T-helper 2 cell treated with Interferon-gamma antibody and Interleukin-4, amounts not matched to agents 5 μg/mL and 100 μg/mL, for 36 hours (primary cell): ENCODE data around the gene TRAF4.
"Not testable (repeated sequence)": the region's sequence is repeated elsewhere in the genome, so short reads cannot be mapped to it uniquely, and the experiment has no call there.

ENCODE experiments used
- DNase-seq: peaks from one replicate; pipeline ENCODE4 v3.0.0; 2021; ENCODE audit warnings: low spot score
- H3K27ac Mint-ChIP-seq: one replicate; pipeline ENCODE4 v1.8.0; 2021; ENCODE audit warnings: mild to moderate bottlenecking, mixed read lengths
- H3K27me3 Mint-ChIP-seq: one replicate; pipeline ENCODE4 v1.8.0; 2021; ENCODE audit warnings: low read depth, mixed read lengths
- H3K36me3 Mint-ChIP-seq: one replicate; pipeline ENCODE4 v1.8.0; 2021; ENCODE audit warnings: low read depth, mixed read lengths
- H3K4me1 Mint-ChIP-seq: one replicate; pipeline ENCODE4 v1.8.0; 2021; ENCODE audit warnings: low read depth, mixed read lengths
- H3K4me3 Mint-ChIP-seq: one replicate; pipeline ENCODE4 v1.8.0; 2022; ENCODE audit warnings: mild to moderate bottlenecking, moderate library complexity, mixed read lengths
- H3K9me3 Mint-ChIP-seq: one replicate; pipeline ENCODE4 v1.8.0; 2021; ENCODE audit warnings: mixed read lengths

The TRAF4 gene

DNA sequence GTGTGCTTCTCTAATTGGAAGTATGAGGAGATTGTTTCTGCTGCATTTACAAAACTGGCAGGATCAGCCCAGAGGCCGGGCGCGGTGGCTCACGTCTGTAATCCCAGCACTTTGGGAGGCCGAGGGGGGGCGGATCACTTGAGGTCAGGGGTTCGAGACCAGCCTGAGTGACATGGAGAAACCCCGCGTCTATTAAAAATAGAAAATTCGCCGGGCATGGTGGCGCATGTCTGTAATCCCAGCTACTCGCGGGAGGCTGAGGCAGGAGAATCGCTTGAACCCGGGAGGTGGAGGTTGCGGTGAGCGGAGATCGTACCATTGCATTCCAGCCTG, 22.8 kb upstream of the TRAF4 start:
- Mint-ChIP-seq H3K4me1 (peaks cover 44% of the 10 kb centered on the region), H3K36me3 (peaks cover 51% of the 10 kb centered on the region), H3K4me3 (peak overlapping the region; percentile 98)

DNA sequence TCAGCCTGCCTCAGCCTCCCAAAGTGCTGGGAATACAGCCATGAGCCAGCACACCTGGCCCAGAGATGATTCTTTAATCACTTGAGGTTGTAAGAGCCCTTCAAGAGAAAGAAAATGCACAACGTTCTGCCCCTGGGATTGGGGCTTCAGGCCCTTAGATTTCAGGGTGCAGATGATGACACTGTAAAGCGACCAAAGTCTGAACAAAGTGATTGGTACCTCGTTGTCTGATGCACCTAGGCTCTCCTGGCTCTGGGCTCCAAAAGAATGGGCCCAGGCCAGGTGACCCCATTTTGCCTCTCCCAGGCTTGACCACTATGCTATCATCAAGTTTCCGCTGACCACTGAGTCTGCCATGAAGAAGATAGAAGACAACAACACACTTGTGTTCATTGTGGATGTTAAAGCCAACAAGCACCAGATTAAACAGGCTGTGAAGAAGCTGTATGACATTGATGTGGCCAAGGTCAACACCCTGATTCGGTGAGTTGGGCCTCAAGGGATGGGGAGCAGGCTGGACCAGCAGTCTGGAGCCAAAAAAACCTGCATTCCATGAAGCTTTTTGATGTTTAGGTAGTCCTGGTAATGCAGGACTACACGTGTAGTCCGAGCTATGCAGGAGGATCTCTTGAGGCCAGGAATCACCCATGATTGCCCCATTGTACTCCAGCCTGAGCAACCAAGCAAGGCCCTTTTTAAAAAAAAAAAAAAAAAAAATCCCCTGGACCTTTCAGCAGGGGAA, 21.2 kb upstream of the TRAF4 start:
- DNase-seq, result no peak
- peaks cover 51% of the 10 kb centered on the region for H3K36me3 Mint-ChIP-seq
- H3K4me1 Mint-ChIP-seq, result peaks cover 50% of the 10 kb centered on the region
- H3K27ac Mint-ChIP-seq, result peak overlapping the region; percentile 41
- no peaks in the 10 kb centered on the region for H3K9me3 Mint-ChIP-seq
- peak overlapping the region; percentile 98 for H3K4me3 Mint-ChIP-seq
- H3K27me3 Mint-ChIP-seq, result peaks cover 11% of the 10 kb centered on the region

More for the DNA sequence above, 22.8 kb upstream of the TRAF4 start:
- H3K27ac Mint-ChIP-seq, result peak overlapping the region; percentile 97
- DNase-seq, H3K9me3 Mint-ChIP-seq: not testable (repeated sequence)
- H3K27me3 Mint-ChIP-seq, result peaks cover 16% of the 10 kb centered on the region

DNA sequence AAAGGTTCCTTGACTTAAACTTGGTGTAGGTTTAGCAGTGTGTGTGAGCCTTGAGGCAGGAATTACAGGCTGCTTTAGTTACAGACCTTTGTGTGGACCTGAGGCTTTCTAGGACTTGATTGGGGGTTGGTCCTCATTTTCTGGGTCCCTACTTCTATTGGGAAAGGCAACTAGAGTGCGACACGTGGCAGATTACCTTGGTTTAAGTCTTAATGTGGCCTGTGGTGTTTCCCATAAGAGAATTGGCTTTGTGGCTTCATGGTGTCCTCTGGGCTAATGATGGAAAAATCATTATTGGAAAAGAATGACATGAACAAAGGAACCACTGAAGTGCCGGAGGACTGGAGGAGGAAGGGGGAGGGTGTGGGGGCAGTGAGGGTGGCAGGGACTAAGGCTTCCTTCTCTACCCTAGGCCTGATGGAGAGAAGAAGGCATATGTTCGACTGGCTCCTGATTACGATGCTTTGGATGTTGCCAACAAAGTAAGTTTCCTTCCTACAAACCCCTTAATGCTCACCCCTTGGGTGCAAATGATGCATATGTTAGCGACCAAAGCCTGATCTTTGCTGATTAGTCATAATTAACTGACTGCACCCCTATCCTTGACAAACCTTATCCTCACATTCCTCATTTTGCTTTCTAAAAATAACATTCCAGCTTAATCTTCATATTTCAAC, 20.5 kb upstream of the TRAF4 start:
- H3K27ac Mint-ChIP-seq, result peak overlapping the region; percentile 36
- peaks cover 6% of the 10 kb centered on the region for H3K27me3 Mint-ChIP-seq
- H3K4me3 Mint-ChIP-seq, result no peak overlapping the region
- H3K9me3 Mint-ChIP-seq, result no peaks in the 10 kb centered on the region
- DNase-seq, result no peak
- peaks cover 51% of the 10 kb centered on the region for H3K4me1 Mint-ChIP-seq
- H3K36me3 Mint-ChIP-seq, result peaks cover 51% of the 10 kb centered on the region

DNA sequence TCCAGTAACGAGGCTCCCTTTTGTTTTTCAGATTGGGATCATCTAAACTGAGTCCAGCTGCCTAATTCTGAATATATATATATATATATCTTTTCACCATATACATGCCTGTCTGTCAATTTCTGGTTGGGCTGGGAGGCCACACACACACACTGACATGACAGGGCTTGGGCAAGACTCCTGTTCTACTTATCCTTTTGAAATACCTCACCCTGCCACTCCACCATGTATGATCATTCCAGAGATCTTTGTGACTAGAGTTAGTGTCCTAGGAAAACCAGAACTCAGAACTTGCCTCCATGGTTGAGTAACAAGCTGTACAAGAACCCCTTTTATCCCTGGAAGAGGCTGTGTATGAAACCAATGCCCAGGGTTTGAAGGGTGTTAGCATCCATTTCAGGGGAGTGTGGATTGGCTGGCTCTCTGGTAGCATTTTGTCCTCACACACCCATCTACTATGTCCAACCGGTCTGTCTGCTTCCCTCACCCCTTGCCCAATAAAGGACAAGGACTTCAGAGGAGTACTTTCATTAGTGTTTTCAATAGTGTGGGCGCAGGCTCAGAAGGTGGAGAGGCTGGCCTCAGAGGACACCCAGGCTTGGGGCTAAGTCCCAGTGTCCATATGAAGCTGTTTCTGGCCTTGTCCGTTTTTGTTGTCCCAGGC, 19.8 kb upstream of the TRAF4 start:
- DNase-seq, H3K9me3 Mint-ChIP-seq, H3K27me3 Mint-ChIP-seq: not testable (repeated sequence)
- Mint-ChIP-seq H3K4me3 (peak overlapping the region; percentile 88), H3K36me3 (peaks cover 51% of the 10 kb centered on the region), H3K4me1 (peaks cover 48% of the 10 kb centered on the region), H3K27ac (peak overlapping the region; percentile 85)

DNA sequence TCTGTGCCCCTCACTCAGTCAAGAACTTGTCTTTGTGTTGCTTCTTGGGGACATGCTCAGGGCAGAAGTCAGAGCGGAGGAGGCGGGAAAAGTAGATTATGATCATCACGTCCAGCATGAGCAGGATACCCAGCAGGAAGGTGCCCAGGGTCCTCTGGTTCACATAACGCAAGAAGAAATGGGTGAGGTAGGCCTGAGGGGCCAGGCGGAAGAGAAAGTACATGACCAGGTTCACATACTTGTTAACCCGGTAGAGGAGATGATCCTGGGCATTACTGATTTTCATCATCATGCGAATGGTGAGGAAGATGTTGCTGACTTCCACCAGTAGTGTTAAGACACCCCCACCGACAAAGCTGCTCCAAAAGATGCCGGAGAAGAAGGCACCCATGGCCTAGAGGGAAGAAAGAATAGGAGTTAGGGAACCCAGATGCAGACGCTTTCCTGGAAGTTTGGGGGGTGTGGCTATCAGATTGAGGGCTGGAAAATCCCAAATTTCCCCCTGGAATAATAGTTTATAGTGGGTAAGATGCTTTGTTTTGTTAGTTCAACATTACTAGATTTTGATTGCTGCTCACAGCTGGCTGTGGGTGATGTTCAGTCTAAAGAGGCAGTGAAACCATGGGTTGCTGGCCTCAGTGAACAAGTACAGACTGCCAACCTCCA, 19.2 kb upstream of the TRAF4 start:
- Mint-ChIP-seq H3K4me3 (peak overlapping the region; percentile 88), H3K27me3 (no peaks in the 10 kb centered on the region), H3K9me3 (no peaks in the 10 kb centered on the region), H3K4me1 (peaks cover 47% of the 10 kb centered on the region), H3K36me3 (peaks cover 49% of the 10 kb centered on the region), H3K27ac (peak overlapping the region; percentile 85)
- no peak for DNase-seq

DNA sequence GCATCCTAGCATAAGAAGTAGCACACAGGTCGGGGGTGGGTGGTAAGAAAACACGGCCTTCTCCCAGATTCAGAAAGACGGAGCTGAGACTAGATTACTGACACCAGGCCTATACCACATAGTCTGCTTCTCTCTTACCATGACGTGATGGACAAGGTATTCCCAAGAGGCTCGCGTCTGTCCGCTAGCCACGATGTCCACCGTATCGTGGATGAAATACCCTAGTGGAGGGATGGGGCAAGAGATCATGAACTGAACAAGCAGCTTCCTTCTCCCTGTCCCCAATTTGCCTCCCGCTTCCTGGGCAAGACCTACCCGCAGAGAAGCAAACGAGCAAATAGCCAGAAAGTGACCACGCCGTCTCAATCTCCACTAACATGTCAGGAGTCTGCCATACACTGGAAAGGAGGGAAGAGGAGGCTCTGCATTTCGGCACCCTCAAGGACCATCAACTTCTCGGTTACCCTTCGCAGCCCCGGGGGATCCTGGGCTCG, 18.6 kb upstream of the TRAF4 start:
- H3K9me3 Mint-ChIP-seq, result no peaks in the 10 kb centered on the region
- H3K4me1 Mint-ChIP-seq, result peaks cover 50% of the 10 kb centered on the region
- no peaks in the 10 kb centered on the region for H3K27me3 Mint-ChIP-seq
- peak overlapping the region; percentile 88 for H3K4me3 Mint-ChIP-seq
- no peak for DNase-seq
- peaks cover 44% of the 10 kb centered on the region for H3K36me3 Mint-ChIP-seq
- peak overlapping the region; percentile 85 for H3K27ac Mint-ChIP-seq

DNA sequence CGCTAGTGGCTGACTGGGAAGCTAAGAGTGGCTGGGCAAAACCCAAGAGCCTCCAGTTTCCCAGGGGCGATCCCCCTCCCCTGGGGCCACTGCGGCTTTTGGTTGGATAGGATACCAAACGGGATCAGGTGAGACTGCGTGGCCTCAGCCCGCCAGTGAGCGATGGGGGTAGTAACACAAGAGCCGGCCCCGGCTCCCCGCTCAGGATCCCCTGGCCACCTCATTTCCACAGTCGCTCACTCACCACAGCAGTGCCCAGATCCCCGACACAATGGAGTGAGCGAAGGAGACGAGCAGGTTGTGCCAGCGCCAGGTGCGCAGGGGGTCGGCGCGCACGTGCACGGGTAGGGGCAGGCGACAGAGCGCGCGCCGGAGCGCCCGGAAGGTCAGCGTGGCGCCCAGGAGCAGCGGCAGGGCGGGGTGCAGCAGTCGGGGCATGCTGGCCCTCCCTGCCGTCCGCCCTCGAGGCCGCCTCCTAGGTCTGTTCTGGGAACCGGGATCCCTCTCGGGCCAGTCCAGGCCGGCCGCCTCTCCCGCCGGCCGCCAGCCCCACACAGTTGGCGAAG, 18.1 kb upstream of the TRAF4 start:
- H3K4me3 Mint-ChIP-seq, result peak overlapping the region; percentile 88

DNA sequence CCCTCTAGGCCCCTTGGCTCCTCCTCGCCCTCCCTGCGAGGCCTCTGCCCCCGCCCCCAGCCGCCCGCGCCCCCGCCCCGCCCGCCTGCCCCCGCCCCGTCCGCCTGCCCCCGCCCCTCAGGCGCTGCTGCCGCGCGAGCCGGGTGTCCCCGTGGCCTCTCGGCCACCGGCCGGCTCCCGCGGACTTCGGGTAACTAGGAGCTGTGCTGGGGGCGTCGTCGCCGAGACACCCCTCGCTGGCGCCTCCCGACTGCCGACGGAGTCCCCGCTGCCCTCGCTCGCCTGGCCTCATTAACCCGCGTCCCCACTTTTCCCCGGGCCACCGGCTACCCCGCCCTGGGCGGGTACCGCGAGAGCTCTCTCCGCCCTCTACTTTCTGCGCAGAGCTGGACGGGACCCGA, 17.6 kb upstream of the TRAF4 start, which contains the start of gene TLCD1:
Gene TLCD1, minus strand, starts transcription at position 8 of the 401 bp plus-strand sequence. CDS start 136 bp downstream, outside the sequence.
- Mint-ChIP-seq H3K9me3 (no peaks in the 10 kb centered on the region), H3K27me3 (no peaks in the 10 kb centered on the region), H3K4me1 (peaks cover 45% of the 10 kb centered on the region), H3K4me3 (peak within 1 kb of the TSS; percentile 98), H3K27ac (peak within 1 kb of the TSS; percentile 98), H3K36me3 (peaks cover 34% of the 10 kb centered on the region)
- DNase-seq, result peak; percentile 82

More for the DNA sequence above, 18.1 kb upstream of the TRAF4 start:
- peaks cover 39% of the 10 kb centered on the region for H3K36me3 Mint-ChIP-seq
- no peaks in the 10 kb centered on the region for H3K27me3 Mint-ChIP-seq
- DNase-seq, result no peak
- no peaks in the 10 kb centered on the region for H3K9me3 Mint-ChIP-seq
- H3K4me1 Mint-ChIP-seq, result peaks cover 47% of the 10 kb centered on the region
- H3K27ac Mint-ChIP-seq, result peak overlapping the region; percentile 85

DNA sequence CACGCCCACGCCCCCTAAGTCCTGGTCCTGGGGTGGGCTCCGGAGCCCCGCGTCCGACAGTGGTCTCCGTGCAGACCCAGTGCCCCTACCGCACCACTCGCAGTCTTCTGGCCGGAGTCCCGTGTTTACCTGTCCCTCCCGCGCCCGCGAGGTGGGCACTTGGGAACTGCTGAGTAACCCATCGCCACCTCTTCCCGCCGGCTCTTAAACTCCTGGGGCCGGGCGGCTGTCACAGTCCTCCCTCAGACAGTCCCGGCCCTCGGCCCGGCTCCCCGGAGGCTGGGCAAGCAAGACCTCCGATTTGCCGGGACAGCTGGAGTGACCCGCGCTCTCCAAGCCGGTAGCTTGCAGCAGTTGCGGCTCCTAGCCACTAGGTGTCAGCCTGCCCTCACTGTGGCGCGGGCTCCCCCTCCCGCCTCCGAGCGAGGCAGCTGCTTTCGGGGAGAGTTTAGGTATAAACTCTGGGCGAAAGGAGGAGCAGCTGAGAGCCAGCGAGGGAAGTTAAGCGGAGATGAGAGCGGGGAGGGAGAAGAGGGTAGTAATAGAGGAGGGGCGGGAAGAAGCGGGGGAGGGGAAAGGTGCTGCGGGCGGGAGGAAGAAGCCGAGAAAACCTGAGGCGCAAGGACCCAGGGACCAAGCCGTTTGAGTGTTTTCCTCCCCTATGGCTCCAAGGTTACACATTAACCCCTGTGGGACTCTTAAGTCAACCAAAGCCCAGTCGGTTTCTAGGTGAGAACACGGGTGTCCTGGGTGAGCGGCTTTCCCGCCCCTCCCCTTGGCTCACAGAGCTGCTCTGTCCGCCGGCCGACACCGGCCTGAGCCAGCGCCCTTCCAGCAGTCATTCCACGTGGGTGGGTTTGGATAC, 17.0 kb upstream of the TRAF4 start:
- Mint-ChIP-seq H3K9me3 (no peaks in the 10 kb centered on the region), H3K27ac (peak overlapping the region; percentile 98), H3K4me3 (peak overlapping the region; percentile 98), H3K36me3 (peaks cover 30% of the 10 kb centered on the region), H3K27me3 (no peaks in the 10 kb centered on the region), H3K4me1 (peaks cover 42% of the 10 kb centered on the region)
- DNase-seq, result peak; percentile 93

DNA sequence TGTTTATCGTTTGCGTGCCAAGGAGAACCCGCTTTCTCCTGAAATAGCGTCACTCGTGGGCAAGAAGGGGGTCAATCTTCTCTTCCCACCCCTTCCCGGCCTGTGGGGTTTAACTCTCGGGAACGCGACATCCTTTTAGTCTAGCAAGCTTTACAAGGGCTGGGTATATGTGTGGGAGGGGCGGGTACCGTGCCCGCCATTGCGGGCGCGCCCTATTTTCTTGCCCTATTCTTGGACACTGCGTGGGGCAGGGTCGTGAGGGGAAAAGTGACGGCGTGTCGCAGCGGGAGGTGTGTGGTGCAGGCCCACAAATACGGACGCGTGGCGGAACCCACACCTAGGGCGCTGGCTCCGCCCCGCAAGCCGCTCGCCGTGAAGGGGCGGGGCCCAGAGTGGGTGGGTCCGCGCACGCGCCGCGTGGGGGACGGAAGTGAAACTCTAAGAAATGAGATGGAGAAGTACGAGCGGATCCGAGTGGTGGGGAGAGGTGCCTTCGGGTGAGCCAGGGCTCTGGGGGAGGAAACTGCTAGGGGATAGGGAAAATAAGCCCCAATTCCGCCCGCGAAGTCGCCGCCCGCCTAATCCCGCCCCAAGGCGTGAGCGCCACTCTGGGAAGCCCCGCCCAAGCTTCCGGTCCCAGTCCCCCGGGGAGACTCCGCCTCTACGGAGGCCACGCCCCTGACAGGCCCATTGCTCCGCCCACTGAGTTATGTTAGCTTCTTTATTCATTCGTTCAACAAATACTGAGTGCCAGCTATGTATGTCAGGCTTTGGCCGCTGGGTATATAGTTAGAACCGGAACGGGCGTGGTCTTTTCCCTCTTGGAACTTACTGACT, 15.2 kb upstream of the TRAF4 start, which contains the start of gene NEK8:
Gene NEK8, plus strand, starts transcription at position 425 of the 837 bp plus-strand sequence. Its CDS starts 26 bp downstream, at position 451.
- Mint-ChIP-seq H3K27ac (peak within 1 kb of the TSS; percentile 98), H3K4me1 (peaks cover 35% of the 10 kb centered on the region), H3K36me3 (peaks cover 15% of the 10 kb centered on the region), H3K9me3 (no peaks in the 10 kb centered on the region), H3K27me3 (no peaks in the 10 kb centered on the region), H3K4me3 (peak within 1 kb of the TSS; percentile 98)
- DNase-seq, result peak; percentile 95

DNA sequence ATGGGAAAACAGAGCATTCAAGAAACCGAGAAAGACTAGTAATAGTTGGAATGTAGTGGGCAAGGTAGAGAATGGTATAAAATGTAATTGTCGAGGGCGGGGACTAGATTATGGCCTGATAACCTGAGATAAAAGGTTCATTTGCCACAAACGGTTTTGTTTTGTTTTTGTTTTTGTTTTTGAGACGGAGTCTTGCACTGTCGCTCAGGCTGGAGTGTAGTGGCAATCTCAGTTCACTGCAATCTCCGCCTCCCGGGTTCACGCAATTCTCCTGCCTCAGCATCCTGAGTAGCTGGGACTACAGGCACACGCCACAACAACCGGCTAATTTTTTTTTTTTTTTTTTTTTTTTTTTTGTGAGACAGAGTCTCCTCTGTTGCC, 13.9 kb upstream of the TRAF4 start:
- Mint-ChIP-seq H3K4me1 (peaks cover 26% of the 10 kb centered on the region), H3K36me3 (peaks cover 5% of the 10 kb centered on the region), H3K9me3 (no peaks in the 10 kb centered on the region), H3K4me3 (no peak overlapping the region), H3K27ac (peak overlapping the region; percentile 47), H3K27me3 (no peaks in the 10 kb centered on the region)
- no peak for DNase-seq

DNA sequence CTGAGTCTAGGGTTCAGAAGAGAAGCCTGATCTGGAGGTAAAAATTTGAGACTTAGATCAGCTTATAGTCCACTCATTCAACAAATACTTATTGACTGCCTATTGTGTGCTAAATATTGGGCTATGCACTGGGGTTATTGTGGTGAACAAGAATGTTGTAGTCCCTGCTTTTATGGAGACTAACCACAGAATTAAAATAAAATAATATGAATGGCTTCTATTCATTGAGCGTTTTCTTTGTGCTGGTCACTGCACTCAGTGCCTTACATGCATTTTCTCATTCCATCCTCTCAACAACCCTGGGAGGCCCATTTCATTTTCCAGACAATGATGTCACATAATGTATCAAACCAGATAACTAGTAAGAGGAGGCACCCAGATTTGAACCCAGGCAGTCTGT, 10.5 kb upstream of the TRAF4 start:
- Mint-ChIP-seq H3K27me3 (no peaks in the 10 kb centered on the region), H3K4me1 (peaks cover 14% of the 10 kb centered on the region), H3K4me3 (no peak overlapping the region), H3K9me3 (peaks cover 3% of the 10 kb centered on the region), H3K27ac (no peak overlapping the region), H3K36me3 (peaks cover 6% of the 10 kb centered on the region)
- no peak for DNase-seq
